Keratinocyte (primary cell): ENCODE data around the gene ATL2.

Experiments
- CTCF ChIP-seq, 3 experiments: IDR thresholded peaks in 1 of 3; conservative IDR thresholded peaks in 1 of 3; optimal IDR thresholded peaks in 1 of 3; 2 replicates in 2 of 3; 3 replicates in 1 of 3; pipeline versions ENCODE3 to v1.5.1; 2011; ENCODE audit warnings: low read length in 3 of 3, mild to moderate bottlenecking in 3 of 3, moderate library complexity in 2 of 3, control low read depth in 1 of 3, inconsistent platforms in 1 of 3; ENCODE audit not compliant: insufficient read depth in 2 of 3; ENCODE audit errors: extremely low read depth in 1 of 3
- EZH2 ChIP-seq: IDR thresholded peaks from one replicate; pipeline ENCODE4 v1.6.1; 2012; ENCODE audit warnings: inconsistent platforms, mild to moderate bottlenecking, low read length, moderate library complexity

GRCh38 chr2:38345323-38346038, 31.6 kb downstream of the ATL2 start:
- TF ChIP-seq CTCF (optimal IDR thresholded peaks at IDR 0.05 in 1 of 3, IDR thresholded peaks at IDR 0.05 in 1 of 3, conservative IDR thresholded peaks at IDR 0.05 in 1 of 3; ENCODE audit: extremely low read depth in 1 of 3, insufficient read depth in 2 of 3, low read length in 3 of 3) (no peak), EZH2 (no peak)
